ENCODE data around the gene ATP2C2.

The ATP2C2 gene

DNA sequence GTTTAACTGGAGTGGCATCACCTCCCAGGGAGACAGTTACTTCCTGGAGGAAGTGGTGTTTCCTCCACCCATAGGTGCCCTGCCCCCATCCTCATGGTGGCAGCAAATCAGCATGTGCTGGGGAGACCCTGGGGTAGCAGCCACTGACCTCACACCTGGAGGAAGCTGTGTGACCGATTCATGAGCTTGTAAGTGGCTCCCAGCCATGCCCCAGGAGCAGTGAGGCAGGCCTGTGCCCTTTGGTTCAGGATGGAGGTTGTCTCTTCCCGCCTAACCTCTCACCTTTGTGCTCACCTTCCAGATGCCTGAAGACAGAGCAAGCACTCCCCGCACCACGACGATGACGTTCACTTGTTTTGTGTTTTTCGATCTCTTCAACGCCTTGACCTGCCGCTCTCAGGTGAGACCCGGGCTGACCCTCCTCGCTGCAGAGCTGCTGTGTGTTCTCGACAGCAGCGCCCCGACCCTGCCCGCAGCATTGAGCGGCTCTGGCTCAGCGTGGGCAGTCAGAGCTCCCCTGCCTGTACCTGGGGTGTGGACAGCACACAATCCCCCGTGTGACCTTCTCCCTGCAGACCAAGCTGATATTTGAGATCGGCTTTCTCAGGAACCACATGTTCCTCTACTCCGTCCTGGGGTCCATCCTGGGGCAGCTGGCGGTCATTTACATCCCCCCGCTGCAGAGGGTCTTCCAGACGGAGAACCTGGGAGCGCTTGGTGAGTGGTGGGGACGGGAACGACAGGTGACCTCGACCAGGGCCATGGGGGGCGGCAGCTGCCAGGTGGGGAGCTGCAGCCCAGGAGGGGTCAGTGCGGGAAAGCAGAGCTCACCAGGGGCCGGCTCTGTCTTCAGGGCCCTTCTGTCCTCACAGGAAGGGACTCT lies 93.3 kb downstream of the ATP2C2 start:
- Histone ChIP-seq H3K9me3 (ENCODE audit: insufficient read depth, low read length) (no peaks in the 10 kb centered on the region), H4K20me1 (ENCODE audit: low read depth, low read length) (no peaks in the 10 kb centered on the region), H3K9ac (ENCODE audit: low read length) (no peak overlapping the region), H3K4me2 (ENCODE audit: low read depth, low read length, poor library complexity, severe bottlenecking) (no peak overlapping the region), H3K36me3 (ENCODE audit: low read length) (no peaks in the 10 kb centered on the region), H3K27ac (ENCODE audit: low read depth, low read length) (no peak overlapping the region), H3K79me2 (ENCODE audit: insufficient read depth, low read length) (no peaks in the 10 kb centered on the region), H3K27me3 (ENCODE audit: low read length) (no peaks in the 10 kb centered on the region), H2AFZ (ENCODE audit: low read depth, low read length, severe bottlenecking) (no peak overlapping the region), H3F3A (ENCODE audit: insufficient read depth) (no peaks in the 10 kb centered on the region), H3K9me2 (replicated peaks; ENCODE audit: insufficient read depth, low read length) (no peaks in the 10 kb centered on the region), H3K4me3 (ENCODE audit: insufficient read depth, low read length, poor library complexity, severe bottlenecking) (no peak overlapping the region)
- TF ChIP-seq EZH2phosphoT487 (conservative IDR thresholded peaks at IDR 0.05; ENCODE audit: low read length), result no peak
- TF ChIP-seq, protein P1, sequence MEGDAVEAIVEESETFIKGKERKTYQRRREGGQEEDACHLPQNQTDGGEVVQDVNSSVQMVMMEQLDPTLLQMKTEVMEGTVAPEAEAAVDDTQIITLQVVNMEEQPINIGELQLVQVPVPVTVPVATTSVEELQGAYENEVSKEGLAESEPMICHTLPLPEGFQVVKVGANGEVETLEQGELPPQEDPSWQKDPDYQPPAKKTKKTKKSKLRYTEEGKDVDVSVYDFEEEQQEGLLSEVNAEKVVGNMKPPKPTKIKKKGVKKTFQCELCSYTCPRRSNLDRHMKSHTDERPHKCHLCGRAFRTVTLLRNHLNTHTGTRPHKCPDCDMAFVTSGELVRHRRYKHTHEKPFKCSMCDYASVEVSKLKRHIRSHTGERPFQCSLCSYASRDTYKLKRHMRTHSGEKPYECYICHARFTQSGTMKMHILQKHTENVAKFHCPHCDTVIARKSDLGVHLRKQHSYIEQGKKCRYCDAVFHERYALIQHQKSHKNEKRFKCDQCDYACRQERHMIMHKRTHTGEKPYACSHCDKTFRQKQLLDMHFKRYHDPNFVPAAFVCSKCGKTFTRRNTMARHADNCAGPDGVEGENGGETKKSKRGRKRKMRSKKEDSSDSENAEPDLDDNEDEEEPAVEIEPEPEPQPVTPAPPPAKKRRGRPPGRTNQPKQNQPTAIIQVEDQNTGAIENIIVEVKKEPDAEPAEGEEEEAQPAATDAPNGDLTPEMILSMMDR (IDR thresholded peaks at IDR 0.05; ENCODE audit: insufficient read depth, low read length, poor library complexity, severe bottlenecking), result no peak

GRCh38 chr16:84462296-84463210 lies 94.2 kb downstream of the ATP2C2 start:
- Histone ChIP-seq H3K27ac (ENCODE audit: low read depth, low read length) (no peak overlapping the region), H3K9ac (ENCODE audit: low read length) (no peak overlapping the region), H3K79me2 (ENCODE audit: insufficient read depth, low read length) (no peaks in the 10 kb centered on the region), H3K36me3 (ENCODE audit: low read length) (peaks cover under 1% of the 10 kb centered on the region; the same call in 1 of the 2 replicates), H2AFZ (ENCODE audit: low read depth, low read length, severe bottlenecking) (no peak overlapping the region), H4K20me1 (ENCODE audit: low read depth, low read length) (no peaks in the 10 kb centered on the region), H3K4me2 (ENCODE audit: low read depth, low read length, poor library complexity, severe bottlenecking) (no peak overlapping the region), H3K27me3 (ENCODE audit: low read length) (no peaks in the 10 kb centered on the region), H3K9me3 (ENCODE audit: insufficient read depth, low read length) (0 out of 2 replicates have a peak, but pooled peaks cover 6% of the 10 kb centered on the region), H3K4me3 (ENCODE audit: insufficient read depth, low read length, poor library complexity, severe bottlenecking) (no peak overlapping the region), H3F3A (ENCODE audit: insufficient read depth) (no peaks in the 10 kb centered on the region), H3K9me2 (replicated peaks; ENCODE audit: insufficient read depth, low read length) (no peaks in the 10 kb centered on the region)
- no peak for TF ChIP-seq EZH2phosphoT487 (conservative IDR thresholded peaks at IDR 0.05; ENCODE audit: low read length)
- TF ChIP-seq, protein P1 (IDR thresholded peaks at IDR 0.05; ENCODE audit: insufficient read depth, low read length, poor library complexity, severe bottlenecking), result no peak

- H3K36me3 ChIP-seq (ENCODE audit: low read length), result peaks cover 5% of the 10 kb centered on the region
- H4K20me1 ChIP-seq (ENCODE audit: low read depth, low read length), result no peaks in the 10 kb centered on the region
- H3K4me3 ChIP-seq (ENCODE audit: insufficient read depth, low read length, poor library complexity, severe bottlenecking), result no peak overlapping the region
- TF ChIP-seq, protein P1 (IDR thresholded peaks at IDR 0.05; ENCODE audit: insufficient read depth, low read length, poor library complexity, severe bottlenecking), result no peak
- no peak for TF ChIP-seq EZH2phosphoT487 (conservative IDR thresholded peaks at IDR 0.05; ENCODE audit: low read length)
- H3K9me2 ChIP-seq (replicated peaks; ENCODE audit: insufficient read depth, low read length), result no peaks in the 10 kb centered on the region
- H3K9ac ChIP-seq (ENCODE audit: low read length), result no peak overlapping the region
- no peak overlapping the region for H3K4me2 ChIP-seq (ENCODE audit: low read depth, low read length, poor library complexity, severe bottlenecking)
- no peaks in the 10 kb centered on the region for H3K27me3 ChIP-seq (ENCODE audit: low read length)
- H3K9me3 ChIP-seq (ENCODE audit: insufficient read depth, low read length), result 0 out of 2 replicates have a peak, but pooled peaks cover 11% of the 10 kb centered on the region
- no peak overlapping the region for H3K27ac ChIP-seq (ENCODE audit: low read depth, low read length)
- H2AFZ ChIP-seq (ENCODE audit: low read depth, low read length, severe bottlenecking), result no peak overlapping the region
- H3K79me2 ChIP-seq (ENCODE audit: insufficient read depth, low read length), result no peaks in the 10 kb centered on the region
- H3F3A ChIP-seq (ENCODE audit: insufficient read depth), result no peaks in the 10 kb centered on the region
These were observed 94.9 kb downstream of the ATP2C2 start for GRCh38 chr16:84463221-84463620.

Measured in SU-DHL-6 (cell line).